SK-N-SH treated with all-trans-retinoic acid at 6 μM for 48 hours (cell line): ENCODE measurements around the gene STX11.

Source experiments
- ATAC-seq: fragments of 200-7000 bp; cut with Tn5 transposase; 3 replicates; pipeline ENCODE4 v1.9.1; 2020; ENCODE audit warnings: mild to moderate bottlenecking, moderate library complexity
- ARNTL ChIP-seq: fragments of 450-650 bp; formaldehyde crosslinking; IDR thresholded peaks from 2 replicates; pipeline ENCODE4 v1.5.0; 2020; ENCODE audit warnings: low read depth, mild to moderate bottlenecking, moderate library complexity, borderline replicate concordance
- BACH2 ChIP-seq: fragments of 250-450 bp; sonication (Bioruptor Pico); IDR thresholded peaks from 2 replicates; pipeline ENCODE4 v1.9.0; 2021; ENCODE audit warnings: mild to moderate bottlenecking, borderline replicate concordance
- CSDC2 ChIP-seq: fragments of 250-450 bp; sonication (Bioruptor Pico); IDR thresholded peaks from 2 replicates; pipeline ENCODE4 v1.5.0; 2020; ENCODE audit warnings: mild to moderate bottlenecking, moderate library complexity
- ESRRG ChIP-seq: fragments of 250-450 bp; sonication (Bioruptor Pico); IDR thresholded peaks from 2 replicates; pipeline ENCODE4 v1.6.1; 2021; ENCODE audit warnings: mild to moderate bottlenecking
- ISL1 ChIP-seq: fragments of 250-450 bp; sonication (Bioruptor Pico); IDR thresholded peaks from 2 replicates; pipeline ENCODE4 v2.1.2; 2022; ENCODE audit warnings: mild to moderate bottlenecking, moderate library complexity
- OSR1 ChIP-seq: fragments of 250-450 bp; sonication (Bioruptor Pico); IDR thresholded peaks from 2 replicates; pipeline ENCODE4 v1.8.0; 2022; ENCODE audit warnings: moderate library complexity, mild to moderate bottlenecking, inconsistent platforms
- RARB ChIP-seq: fragments of 250-450 bp; sonication (Bioruptor Pico); IDR thresholded peaks from 2 replicates; pipeline ENCODE4 v1.8.0; 2021; ENCODE audit warnings: mild to moderate bottlenecking, moderate library complexity
- SNAI2 ChIP-seq: fragments of 250-450 bp; sonication (Bioruptor Pico); IDR thresholded peaks from 2 replicates; pipeline ENCODE4 v1.5.0; 2020; ENCODE audit warnings: mild to moderate bottlenecking, moderate library complexity
- TCF4 ChIP-seq: fragments of 250-450 bp; sonication (Bioruptor Pico); IDR thresholded peaks from 2 replicates; pipeline ENCODE4 v1.8.0; 2021; ENCODE audit warnings: mild to moderate bottlenecking, moderate library complexity, borderline replicate concordance
- TOX ChIP-seq: fragments of 250-450 bp; sonication (Bioruptor Pico); IDR thresholded peaks from 2 replicates; pipeline ENCODE4 v1.8.0; 2021; ENCODE audit warnings: mild to moderate bottlenecking, moderate library complexity, borderline replicate concordance
- ZC3H10 ChIP-seq: fragments of 250-450 bp; sonication (Bioruptor Pico); IDR thresholded peaks from 2 replicates; pipeline ENCODE4 v1.5.1; 2021; ENCODE audit warnings: mild to moderate bottlenecking, moderate library complexity
- ZFP3 ChIP-seq: fragments of 250-450 bp; sonication (Bioruptor Pico); IDR thresholded peaks from 2 replicates; pipeline ENCODE4 v1.5.0; 2020; ENCODE audit warnings: mild to moderate bottlenecking, moderate library complexity
- ZFP30 ChIP-seq: fragments of 450-650 bp; formaldehyde crosslinking; IDR thresholded peaks from 2 replicates; pipeline ENCODE4 v1.5.0; 2022; ENCODE audit warnings: mild to moderate bottlenecking, moderate library complexity
- ZNF565 ChIP-seq: fragments of 450-650 bp; formaldehyde crosslinking; conservative IDR thresholded peaks from 2 replicates; pipeline ENCODE4 v1.5.0; 2020; ENCODE audit warnings: low read depth, mild to moderate bottlenecking, moderate library complexity
- ZNF70 ChIP-seq: fragments of 450-650 bp; formaldehyde crosslinking; IDR thresholded peaks from 2 replicates; pipeline ENCODE4 v1.5.0; 2020; ENCODE audit warnings: mild to moderate bottlenecking, moderate library complexity
- ZNF8 ChIP-seq: fragments of 450-650 bp; formaldehyde crosslinking; IDR thresholded peaks from 2 replicates; pipeline ENCODE4 v1.5.0; 2020; ENCODE audit warnings: mild to moderate bottlenecking, moderate library complexity
- TF ChIP-seq, protein P1 (sequence below): fragments of 250-450 bp; sonication (Bioruptor Pico); IDR thresholded peaks from 2 replicates; pipeline ENCODE4 v1.5.0; 2020; ENCODE audit warnings: mild to moderate bottlenecking, moderate library complexity
- TF ChIP-seq, protein P2 (sequence below): fragments of 250-450 bp; sonication (Bioruptor Pico); IDR thresholded peaks from 2 replicates; pipeline ENCODE4 v1.8.0; 2020; ENCODE audit warnings: mild to moderate bottlenecking, moderate library complexity, borderline replicate concordance
- TF ChIP-seq, protein P3 (sequence below): fragments of 250-450 bp; sonication (Bioruptor Pico); IDR thresholded peaks from 2 replicates; pipeline ENCODE4 v1.5.1; 2020; ENCODE audit warnings: low read depth, mild to moderate bottlenecking, moderate library complexity
- TF ChIP-seq, protein P4 (sequence below): fragments of 250-450 bp; sonication (Bioruptor Pico); IDR thresholded peaks from 2 replicates; pipeline ENCODE4 v1.5.1; 2021; ENCODE audit warnings: mild to moderate bottlenecking, moderate library complexity
- TF ChIP-seq, protein P5 (sequence below): fragments of 250-450 bp; sonication (Bioruptor Pico); IDR thresholded peaks from 2 replicates; pipeline ENCODE4 v1.8.0; 2021; ENCODE audit warnings: low read depth, mild to moderate bottlenecking, moderate library complexity, borderline replicate concordance

Gene STX11

DNA sequence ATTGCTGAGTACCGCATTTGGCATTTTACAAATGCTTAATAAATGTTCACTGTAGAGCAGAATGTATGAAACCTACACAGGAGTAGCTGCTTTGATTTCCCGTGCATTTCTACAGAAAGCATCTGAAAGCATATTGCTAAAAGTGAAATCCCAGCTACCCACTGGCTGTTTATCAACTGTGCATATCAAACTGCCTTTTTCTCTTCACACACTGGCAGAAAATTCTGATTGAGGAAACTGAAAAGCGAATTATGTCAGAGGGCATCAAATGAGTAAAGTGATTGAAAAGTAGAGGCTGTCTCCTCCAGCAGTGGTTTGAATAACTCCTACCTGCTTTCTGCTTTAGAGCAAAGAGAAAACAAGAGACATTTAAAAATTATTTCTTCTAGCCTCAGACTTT is 28.0 kb downstream of the STX11 start:
- TF ChIP-seq ZC3H10 (CRISPR knock-in tag) (no peak), ZFP3 (no peak), ZNF70 (CRISPR knock-in tag) (no peak), SNAI2 (no peak), TOX (CRISPR knock-in tag) (no peak), BACH2 (CRISPR knock-in tag) (no peak), OSR1 (CRISPR knock-in tag) (no peak), RARB (no peak), ARNTL (no peak), ZNF565 (CRISPR knock-in tag) (no peak), TCF4 (CRISPR knock-in tag) (no peak), ZFP30 (CRISPR knock-in tag) (no peak), ZNF8 (CRISPR knock-in tag) (no peak)
- TF ChIP-seq, protein P1, sequence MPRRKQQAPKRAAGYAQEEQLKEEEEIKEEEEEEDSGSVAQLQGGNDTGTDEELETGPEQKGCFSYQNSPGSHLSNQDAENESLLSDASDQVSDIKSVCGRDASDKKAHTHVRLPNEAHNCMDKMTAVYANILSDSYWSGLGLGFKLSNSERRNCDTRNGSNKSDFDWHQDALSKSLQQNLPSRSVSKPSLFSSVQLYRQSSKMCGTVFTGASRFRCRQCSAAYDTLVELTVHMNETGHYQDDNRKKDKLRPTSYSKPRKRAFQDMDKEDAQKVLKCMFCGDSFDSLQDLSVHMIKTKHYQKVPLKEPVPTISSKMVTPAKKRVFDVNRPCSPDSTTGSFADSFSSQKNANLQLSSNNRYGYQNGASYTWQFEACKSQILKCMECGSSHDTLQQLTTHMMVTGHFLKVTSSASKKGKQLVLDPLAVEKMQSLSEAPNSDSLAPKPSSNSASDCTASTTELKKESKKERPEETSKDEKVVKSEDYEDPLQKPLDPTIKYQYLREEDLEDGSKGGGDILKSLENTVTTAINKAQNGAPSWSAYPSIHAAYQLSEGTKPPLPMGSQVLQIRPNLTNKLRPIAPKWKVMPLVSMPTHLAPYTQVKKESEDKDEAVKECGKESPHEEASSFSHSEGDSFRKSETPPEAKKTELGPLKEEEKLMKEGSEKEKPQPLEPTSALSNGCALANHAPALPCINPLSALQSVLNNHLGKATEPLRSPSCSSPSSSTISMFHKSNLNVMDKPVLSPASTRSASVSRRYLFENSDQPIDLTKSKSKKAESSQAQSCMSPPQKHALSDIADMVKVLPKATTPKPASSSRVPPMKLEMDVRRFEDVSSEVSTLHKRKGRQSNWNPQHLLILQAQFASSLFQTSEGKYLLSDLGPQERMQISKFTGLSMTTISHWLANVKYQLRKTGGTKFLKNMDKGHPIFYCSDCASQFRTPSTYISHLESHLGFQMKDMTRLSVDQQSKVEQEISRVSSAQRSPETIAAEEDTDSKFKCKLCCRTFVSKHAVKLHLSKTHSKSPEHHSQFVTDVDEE = no peak
- TF ChIP-seq, protein P2, sequence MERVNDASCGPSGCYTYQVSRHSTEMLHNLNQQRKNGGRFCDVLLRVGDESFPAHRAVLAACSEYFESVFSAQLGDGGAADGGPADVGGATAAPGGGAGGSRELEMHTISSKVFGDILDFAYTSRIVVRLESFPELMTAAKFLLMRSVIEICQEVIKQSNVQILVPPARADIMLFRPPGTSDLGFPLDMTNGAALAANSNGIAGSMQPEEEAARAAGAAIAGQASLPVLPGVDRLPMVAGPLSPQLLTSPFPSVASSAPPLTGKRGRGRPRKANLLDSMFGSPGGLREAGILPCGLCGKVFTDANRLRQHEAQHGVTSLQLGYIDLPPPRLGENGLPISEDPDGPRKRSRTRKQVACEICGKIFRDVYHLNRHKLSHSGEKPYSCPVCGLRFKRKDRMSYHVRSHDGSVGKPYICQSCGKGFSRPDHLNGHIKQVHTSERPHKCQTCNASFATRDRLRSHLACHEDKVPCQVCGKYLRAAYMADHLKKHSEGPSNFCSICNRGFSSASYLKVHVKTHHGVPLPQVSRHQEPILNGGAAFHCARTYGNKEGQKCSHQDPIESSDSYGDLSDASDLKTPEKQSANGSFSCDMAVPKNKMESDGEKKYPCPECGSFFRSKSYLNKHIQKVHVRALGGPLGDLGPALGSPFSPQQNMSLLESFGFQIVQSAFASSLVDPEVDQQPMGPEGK (CRISPR knock-in tag) = no peak
- TF ChIP-seq, protein P3, sequence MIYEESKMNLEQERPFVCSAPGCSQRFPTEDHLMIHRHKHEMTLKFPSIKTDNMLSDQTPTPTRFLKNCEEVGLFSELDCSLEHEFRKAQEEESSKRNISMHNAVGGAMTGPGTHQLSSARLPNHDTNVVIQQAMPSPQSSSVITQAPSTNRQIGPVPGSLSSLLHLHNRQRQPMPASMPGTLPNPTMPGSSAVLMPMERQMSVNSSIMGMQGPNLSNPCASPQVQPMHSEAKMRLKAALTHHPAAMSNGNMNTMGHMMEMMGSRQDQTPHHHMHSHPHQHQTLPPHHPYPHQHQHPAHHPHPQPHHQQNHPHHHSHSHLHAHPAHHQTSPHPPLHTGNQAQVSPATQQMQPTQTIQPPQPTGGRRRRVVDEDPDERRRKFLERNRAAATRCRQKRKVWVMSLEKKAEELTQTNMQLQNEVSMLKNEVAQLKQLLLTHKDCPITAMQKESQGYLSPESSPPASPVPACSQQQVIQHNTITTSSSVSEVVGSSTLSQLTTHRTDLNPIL (CRISPR knock-in tag) = no peak
- TF ChIP-seq, all 23 proteins: peak for 0
- no peak for ATAC-seq

DNA sequence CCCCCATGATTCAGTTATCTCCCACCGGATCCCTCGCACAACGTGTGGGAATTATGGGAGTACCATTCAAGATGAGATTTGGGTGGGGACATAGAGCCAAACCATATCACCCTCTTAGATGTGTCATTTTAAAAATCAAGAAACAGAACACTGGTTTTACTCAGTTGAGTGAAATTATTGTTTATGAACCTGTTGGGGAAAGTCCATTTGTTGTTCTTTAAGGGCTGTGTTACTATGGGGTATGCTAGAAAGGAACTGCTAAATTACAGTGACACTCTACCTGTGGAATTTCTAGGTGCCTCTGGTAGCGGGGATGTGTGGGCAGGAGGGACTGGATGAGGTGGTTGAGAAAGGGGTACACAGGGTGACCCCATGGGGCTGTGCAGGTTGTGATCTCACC is 28.9 kb downstream of the STX11 start:
- no peak for TF ChIP-seq ZNF8 (CRISPR knock-in tag)
- no peak for TF ChIP-seq ESRRG
- TF ChIP-seq, protein P3 (CRISPR knock-in tag) = no peak
- no peak for TF ChIP-seq TCF4 (CRISPR knock-in tag)
- no peak for TF ChIP-seq ARNTL
- TF ChIP-seq ZFP3 = no peak
- TF ChIP-seq TOX (CRISPR knock-in tag) = no peak
- TF ChIP-seq ZNF70 (CRISPR knock-in tag) = no peak
- TF ChIP-seq RARB = no peak
- TF ChIP-seq ISL1 (CRISPR knock-in tag) = no peak
- no peak for TF ChIP-seq OSR1 (CRISPR knock-in tag)
- no peak for TF ChIP-seq ZNF565 (CRISPR knock-in tag)
- no peak for TF ChIP-seq CSDC2 (CRISPR knock-in tag)
- TF ChIP-seq, protein P4, sequence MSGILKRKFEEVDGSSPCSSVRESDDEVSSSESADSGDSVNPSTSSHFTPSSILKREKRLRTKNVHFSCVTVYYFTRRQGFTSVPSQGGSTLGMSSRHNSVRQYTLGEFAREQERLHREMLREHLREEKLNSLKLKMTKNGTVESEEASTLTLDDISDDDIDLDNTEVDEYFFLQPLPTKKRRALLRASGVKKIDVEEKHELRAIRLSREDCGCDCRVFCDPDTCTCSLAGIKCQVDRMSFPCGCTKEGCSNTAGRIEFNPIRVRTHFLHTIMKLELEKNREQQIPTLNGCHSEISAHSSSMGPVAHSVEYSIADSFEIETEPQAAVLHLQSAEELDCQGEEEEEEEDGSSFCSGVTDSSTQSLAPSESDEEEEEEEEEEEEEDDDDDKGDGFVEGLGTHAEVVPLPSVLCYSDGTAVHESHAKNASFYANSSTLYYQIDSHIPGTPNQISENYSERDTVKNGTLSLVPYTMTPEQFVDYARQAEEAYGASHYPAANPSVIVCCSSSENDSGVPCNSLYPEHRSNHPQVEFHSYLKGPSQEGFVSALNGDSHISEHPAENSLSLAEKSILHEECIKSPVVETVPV (CRISPR knock-in tag) = no peak
- TF ChIP-seq, all 23 proteins: peak for 0
- ATAC-seq = no peak

DNA sequence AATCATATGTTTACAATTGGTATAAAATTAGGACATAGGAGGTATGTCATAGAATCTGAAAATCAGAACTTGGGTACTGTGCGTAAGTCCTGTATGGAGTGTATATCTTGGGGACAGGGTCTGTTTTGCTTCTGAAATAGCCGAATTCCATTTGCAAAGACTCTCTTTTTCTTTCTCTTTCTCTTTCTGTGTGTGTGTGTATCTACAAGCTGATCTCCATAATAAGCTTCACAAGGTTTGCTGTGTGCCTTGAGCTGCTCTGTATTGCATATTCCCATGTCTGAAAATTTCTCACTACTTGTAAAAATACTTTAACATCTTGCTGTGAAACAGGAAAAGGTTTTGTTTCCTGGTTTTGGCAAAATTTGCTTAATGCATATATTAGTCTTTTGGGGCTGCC is 29.5 kb downstream of the STX11 start:
- ATAC-seq = no peak

More for the DNA sequence above, 29.5 kb downstream of the STX11 start:
- no peak for TF ChIP-seq OSR1 (CRISPR knock-in tag)
- no peak for TF ChIP-seq ZNF8 (CRISPR knock-in tag)
- TF ChIP-seq, protein P5, sequence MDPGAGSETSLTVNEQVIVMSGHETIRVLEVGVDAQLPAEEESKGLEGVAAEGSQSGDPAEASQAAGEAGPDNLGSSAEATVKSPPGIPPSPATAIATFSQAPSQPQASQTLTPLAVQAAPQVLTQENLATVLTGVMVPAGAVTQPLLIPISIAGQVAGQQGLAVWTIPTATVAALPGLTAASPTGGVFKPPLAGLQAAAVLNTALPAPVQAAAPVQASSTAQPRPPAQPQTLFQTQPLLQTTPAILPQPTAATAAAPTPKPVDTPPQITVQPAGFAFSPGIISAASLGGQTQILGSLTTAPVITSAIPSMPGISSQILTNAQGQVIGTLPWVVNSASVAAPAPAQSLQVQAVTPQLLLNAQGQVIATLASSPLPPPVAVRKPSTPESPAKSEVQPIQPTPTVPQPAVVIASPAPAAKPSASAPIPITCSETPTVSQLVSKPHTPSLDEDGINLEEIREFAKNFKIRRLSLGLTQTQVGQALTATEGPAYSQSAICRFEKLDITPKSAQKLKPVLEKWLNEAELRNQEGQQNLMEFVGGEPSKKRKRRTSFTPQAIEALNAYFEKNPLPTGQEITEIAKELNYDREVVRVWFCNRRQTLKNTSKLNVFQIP (CRISPR knock-in tag) = no peak
- TF ChIP-seq TCF4 (CRISPR knock-in tag) = no peak
- no peak for TF ChIP-seq ISL1 (CRISPR knock-in tag)
- TF ChIP-seq TOX (CRISPR knock-in tag) = no peak
- TF ChIP-seq BACH2 (CRISPR knock-in tag) = no peak
- TF ChIP-seq ZC3H10 (CRISPR knock-in tag) = no peak
- TF ChIP-seq ARNTL = no peak
- no peak for TF ChIP-seq ESRRG
- TF ChIP-seq, protein P3 (CRISPR knock-in tag) = no peak
- no peak for TF ChIP-seq RARB
- TF ChIP-seq, protein P1 = no peak
- no peak for TF ChIP-seq CSDC2 (CRISPR knock-in tag)
